ENCODE results near the gene SUDS3. TPM values are rescaled to one million over a fixed set of nuclear protein-coding genes. Genes with fewer than 3 reads are reported as not detected.

Gene SUDS3
- total and polyA plus RNA-seq, 10 of the 15 experiments (the other 5 are each of a cell fraction or from before 2014, with no cell fraction given) = 5.2 to 42.8 (median 21.7) TPM

- no peaks in the 10 kb centered on the region for H3K4me1 ChIP-seq (ENCODE audit: control insufficient read depth, insufficient read depth, low read length)
- H2AFZ ChIP-seq (ENCODE audit: control insufficient read depth, low read depth, low read length) = no peak overlapping the region
- H3K79me2 ChIP-seq (ENCODE audit: control insufficient read depth, insufficient read depth, low read length) = no peaks in the 10 kb centered on the region
- no peaks in the 10 kb centered on the region; the same call in 2 of the 3 replicates for H3K9me3 ChIP-seq (replicated peaks; ENCODE audit: control insufficient read depth, insufficient read depth, low read length)
- no peak overlapping the region for H3K4me3 ChIP-seq
- RAD21 ChIA-PET (ENCODE audit: unreplicated experiment) = no interaction called here
- no TSS peak for BruUV-seq (replicated peaks)
- CTCF ChIA-PET = interaction anchor here (1.2 to 1.9 kb wide), 2 partner anchors 20 to 47 kb away, joined by 3 to 6 read pairs; no protein-coding TSS in a partner anchor
- H4K20me1 ChIP-seq (ENCODE audit: control insufficient read depth, insufficient read depth) = no peaks in the 10 kb centered on the region
- WGBS (ENCODE audit: insufficient coverage, insufficient replicate concordance, low lambda C conversion rate, missing lambda C conversion rate) = 54% methylated on average over 7 of the region's 7 CpGs
- intact Hi-C loops (cut with micrococcal nuclease; ENCODE audit: unreplicated experiment) (no loop called here), in situ Hi-C loops (cut with MboI) (no loop called here)
- no peak overlapping the region for H3K4me2 ChIP-seq (ENCODE audit: control insufficient read depth, insufficient read depth)
- DNase-seq (ENCODE audit: low read depth, low spot score) (no peak), FAIRE-seq (no peak), ATAC-seq (no peak)
- H3K27ac ChIP-seq (ENCODE audit: control insufficient read depth, insufficient read depth) = no peak overlapping the region
- H3K36me3 ChIP-seq (ENCODE audit: control insufficient read depth in 2 of 2, insufficient read depth in 2 of 2, low read length in 1 of 2) = no peaks in the 10 kb centered on the region
- no peaks in the 10 kb centered on the region for H3K27me3 ChIP-seq (replicated peaks in 1 of 2; ENCODE audit: control insufficient read depth in 2 of 2, insufficient read depth in 2 of 2, low read length in 1 of 2)
- no peak overlapping the region for H3K9ac ChIP-seq (ENCODE audit: control insufficient read depth, insufficient read depth, low read length)
- POLR2A ChIA-PET = no interaction called here
- SMC1A ChIA-PET (ENCODE audit: uncharacterized antibody, unreplicated experiment) = no interaction called here
- TF ChIP-seq ZNF622 (IDR thresholded peaks at IDR 0.05) (no peak), PAX8 (IDR thresholded peaks at IDR 0.05) (no peak), YBX1 (IDR thresholded peaks at IDR 0.05) (no peak), SREBF1 (IDR thresholded peaks at IDR 0.05; ENCODE audit: low read length) (no peak), RFX5 (IDR thresholded peaks at IDR 0.05; ENCODE audit: low read depth, low read length) (no peak), CREM (IDR thresholded peaks at IDR 0.05; ENCODE audit: low read depth) (no peak), CUX1 (IDR thresholded peaks at IDR 0.05; ENCODE audit: insufficient replicate concordance, low read depth, low read length) (no peak), ZBED1 (IDR thresholded peaks at IDR 0.05; ENCODE audit: borderline replicate concordance) (no peak), MYC (IDR thresholded peaks at IDR 0.05; ENCODE audit: insufficient read depth, insufficient read length, insufficient replicate concordance, low read length, severe bottlenecking) (no peak), SUZ12 (IDR thresholded peaks at IDR 0.05; ENCODE audit: unreplicated experiment) (no peak), HDAC2 (IDR thresholded peaks at IDR 0.05) (no peak), ZBTB11 (CRISPR knock-in tag; IDR thresholded peaks at IDR 0.05) (no peak), HCFC1 (IDR thresholded peaks at IDR 0.05; ENCODE audit: low read length) (no peak), MTA2 (IDR thresholded peaks at IDR 0.05; ENCODE audit: low read depth) (no peak), BCLAF1 (IDR thresholded peaks at IDR 0.05) (no peak)
These were observed 48.5 kb downstream of the SUDS3 start for GRCh38 chr12:118424884-118425283.
